Measurements from ENCODE around the gene CNKSR2.

CNKSR2 gene

GRCh38 chrX:21616386-21616785 lies 242.2 kb downstream of the CNKSR2 start:
- DNase-seq = no peak

GRCh38 chrX:21620234-21620633 lies 246.0 kb downstream of the CNKSR2 start:
- DNase-seq = no peak

GRCh38 chrX:21623778-21624501 lies 249.7 kb downstream of the CNKSR2 start:
- DNase-seq = no peak

GRCh38 chrX:21632027-21632426 lies 257.8 kb downstream of the CNKSR2 start:
- DNase-seq = no peak

GRCh38 chrX:21638311-21638710 lies 264.1 kb downstream of the CNKSR2 start:
- no peak for DNase-seq

GRCh38 chrX:21639775-21640174 lies 265.6 kb downstream of the CNKSR2 start:
- no peak for DNase-seq

DNA sequence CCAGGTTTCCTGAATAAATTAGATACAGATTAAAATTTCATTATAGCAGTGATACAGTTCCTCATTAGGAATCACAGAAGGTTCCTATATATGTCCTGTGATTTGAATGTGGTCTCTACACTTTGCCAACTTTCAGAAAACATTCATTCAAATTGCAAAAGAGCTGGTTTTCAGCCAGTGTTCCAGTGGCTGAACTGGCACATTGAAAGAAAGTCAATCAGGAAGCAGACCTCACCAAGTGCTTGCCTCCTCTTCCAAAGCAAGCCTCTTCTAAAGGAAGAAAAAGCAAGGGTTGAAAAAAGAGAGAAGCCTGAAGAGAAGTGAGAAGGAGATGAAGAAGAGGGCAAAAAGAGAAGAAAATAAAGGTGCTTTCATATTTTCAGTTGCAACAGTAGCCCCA lies 271.2 kb downstream of the CNKSR2 start:
- DNase-seq = no peak

- DNase-seq = no peak
Observed at GRCh38 chrX:21645886-21646285, 271.7 kb downstream of the CNKSR2 start.

GRCh38 chrX:21655901-21656586 lies 281.8 kb downstream of the CNKSR2 start:
- DNase-seq = no peak

DNA sequence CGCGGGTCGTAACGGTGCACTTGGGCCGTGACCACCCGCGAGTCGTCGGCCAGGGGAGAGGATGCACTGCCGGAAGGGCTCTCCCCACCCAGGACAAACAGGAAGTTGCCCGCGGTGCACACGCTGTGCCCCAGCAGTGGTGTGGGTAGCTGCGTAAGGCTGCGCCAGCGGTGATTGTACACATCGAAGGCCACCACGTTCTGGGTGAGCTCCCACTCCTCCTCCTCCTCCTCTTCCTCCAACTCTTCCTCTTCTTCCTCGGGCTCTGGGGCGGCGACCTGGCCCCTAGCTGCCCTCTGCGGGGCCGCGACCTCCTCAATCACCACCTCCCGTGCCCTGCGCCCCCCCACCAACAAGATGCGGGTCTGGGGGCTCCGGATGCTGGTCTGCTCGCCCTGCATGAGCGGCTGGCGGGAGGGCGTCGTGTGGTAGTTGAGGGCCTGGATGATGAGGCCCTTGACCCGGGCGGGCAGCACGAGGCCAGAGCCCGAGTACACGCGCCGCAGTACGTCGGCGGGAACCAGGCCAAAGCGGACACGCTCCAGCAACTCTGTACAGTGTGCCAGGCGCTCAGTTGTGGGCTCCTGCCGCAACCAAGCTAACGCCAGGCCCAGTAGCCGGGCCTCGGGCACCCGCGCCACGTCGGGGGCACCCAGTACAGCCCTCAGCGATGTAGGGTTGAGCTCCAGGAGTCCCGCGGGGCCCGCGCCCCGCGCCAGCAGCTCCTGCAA lies 282.5 kb downstream of the CNKSR2 start:
- DNase-seq = no peak

DNA sequence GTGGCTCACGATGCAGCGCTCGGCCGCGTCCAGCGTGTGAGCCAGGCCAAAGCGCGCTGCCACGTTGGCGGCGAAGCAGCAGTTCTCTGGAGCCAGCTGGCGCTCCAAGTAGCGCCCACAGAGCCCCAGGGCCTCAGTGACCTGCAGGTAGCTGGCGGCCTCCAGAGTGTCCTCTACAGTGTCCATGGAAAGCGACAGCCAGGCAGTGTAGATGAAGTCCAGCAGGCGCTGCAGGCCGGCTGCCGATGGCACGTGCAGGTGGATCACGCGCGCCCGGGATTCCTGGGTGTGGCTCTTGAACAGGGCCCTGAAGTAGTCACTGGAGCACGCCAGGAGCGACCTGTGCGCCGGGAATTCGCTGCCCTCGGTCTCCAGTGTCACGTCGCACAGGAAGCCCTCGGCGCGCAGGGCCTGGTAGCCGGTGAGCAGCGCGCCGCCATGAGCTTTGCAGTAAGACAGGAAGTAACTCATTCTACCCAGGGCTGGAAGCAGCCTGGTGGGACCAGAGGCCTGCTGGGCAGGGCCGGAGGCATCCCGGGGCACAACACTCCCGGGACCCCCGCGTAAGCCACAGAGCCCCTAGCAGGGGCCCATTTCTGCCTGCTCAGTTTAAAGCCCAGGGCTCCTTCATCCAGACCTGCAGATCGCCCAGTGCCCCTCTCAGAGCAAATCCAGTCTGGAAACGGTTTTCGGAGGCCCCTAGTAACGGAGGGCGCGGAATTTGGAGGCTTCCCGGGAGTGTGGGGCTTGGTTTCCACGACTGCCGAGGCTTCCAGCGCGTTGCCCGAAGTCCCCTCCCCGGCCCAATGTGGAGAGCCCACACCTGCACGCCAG lies 283.3 kb downstream of the CNKSR2 start:
- no peak for DNase-seq

GRCh38 chrX:21658152-21658737 lies 284.0 kb downstream of the CNKSR2 start, which contains the start of gene KLHL34:
Gene KLHL34 (minus strand): TSS chrX:21658330. CDS start chrX:21657788, 542 bp downstream.
- no peak for DNase-seq

DNA sequence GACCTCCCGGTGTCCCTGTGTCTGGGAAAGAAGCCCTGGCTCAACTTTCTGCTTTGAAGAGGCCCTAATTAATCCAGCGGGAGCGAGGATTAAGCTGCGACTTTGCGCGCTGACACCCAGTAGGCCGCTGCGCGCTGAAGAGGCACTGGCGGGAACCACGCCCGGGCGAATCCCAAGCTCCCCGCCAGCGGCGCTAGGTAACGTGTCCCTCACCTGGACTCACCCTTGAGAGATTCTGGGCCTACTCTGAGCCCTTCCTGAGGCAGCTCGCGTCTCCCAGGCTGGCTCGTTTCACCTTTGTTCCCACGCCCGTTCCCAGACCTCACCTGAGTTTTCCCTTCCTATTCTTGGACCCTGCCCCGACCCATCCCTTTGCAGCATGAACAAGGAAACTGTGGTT lies 284.5 kb downstream of the CNKSR2 start:
- DNase-seq = no peak

DNA sequence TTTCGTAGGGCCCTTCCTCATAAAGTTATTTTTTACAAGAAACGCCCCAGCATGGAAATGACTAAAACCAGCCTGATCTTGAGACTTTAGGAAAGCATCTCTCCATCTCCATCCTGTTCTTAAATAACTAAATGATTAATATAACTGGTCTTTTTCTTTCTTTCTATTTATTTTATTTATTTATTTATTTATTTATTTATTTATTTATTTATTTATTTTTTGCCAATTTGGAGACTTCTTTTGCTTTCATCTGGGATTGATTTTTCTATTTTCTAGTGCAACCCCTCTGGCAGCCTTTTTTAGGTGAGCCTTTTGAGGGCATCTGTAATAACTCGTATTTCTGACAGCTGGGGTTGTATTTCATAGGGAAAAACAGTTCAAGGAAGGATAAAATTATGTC lies 285.1 kb downstream of the CNKSR2 start:
- no peak for DNase-seq

GRCh38 chrX:21660156-21660555 lies 285.9 kb downstream of the CNKSR2 start:
- DNase-seq = no peak

GRCh38 chrX:21661316-21661715 lies 287.1 kb downstream of the CNKSR2 start:
- DNase-seq = no peak

DNA sequence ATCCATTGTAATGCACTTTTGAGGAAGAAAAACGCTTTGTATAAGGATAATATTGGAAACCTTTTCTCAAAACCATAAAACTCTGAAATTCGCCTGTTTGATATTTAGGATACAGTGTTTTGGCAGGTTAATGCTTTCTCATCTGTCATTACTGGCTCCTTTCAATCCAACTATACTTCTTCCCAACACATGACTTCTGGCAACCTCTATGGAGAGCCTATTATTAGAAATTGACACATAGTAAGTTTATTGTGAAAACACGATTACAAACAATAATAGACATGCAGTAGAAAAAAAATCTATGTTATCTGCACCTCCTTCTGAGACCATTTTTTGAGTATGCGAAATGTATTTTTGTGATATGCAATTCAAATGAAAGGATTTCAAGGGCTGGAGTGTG lies 288.5 kb downstream of the CNKSR2 start:
- no peak for DNase-seq

DNA sequence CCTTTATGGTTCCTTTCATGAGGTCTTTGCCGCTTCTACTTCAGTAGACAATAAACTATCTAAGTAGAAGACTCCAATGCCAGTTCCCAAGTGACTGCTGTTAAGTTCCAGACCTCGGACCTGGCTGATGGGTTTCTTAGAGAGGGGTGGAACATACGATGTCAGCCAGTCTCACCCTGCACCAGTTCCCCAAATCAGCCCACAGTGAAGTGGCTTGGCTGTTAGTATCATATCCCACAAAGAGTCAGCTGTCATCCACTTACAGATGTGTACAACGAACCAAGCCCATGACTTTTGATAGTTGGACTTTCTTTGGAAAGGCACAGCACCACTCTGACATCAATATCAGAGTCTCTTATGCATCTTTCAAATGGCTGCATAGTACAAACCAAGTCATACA lies 292.0 kb downstream of the CNKSR2 start:
- no peak for DNase-seq

- no peak for DNase-seq
Observed at GRCh38 chrX:21666679-21667078, 292.5 kb downstream of the CNKSR2 start.

GRCh38 chrX:21674430-21675186 lies 300.4 kb downstream of the CNKSR2 start:
- DNase-seq = no peak

DNA sequence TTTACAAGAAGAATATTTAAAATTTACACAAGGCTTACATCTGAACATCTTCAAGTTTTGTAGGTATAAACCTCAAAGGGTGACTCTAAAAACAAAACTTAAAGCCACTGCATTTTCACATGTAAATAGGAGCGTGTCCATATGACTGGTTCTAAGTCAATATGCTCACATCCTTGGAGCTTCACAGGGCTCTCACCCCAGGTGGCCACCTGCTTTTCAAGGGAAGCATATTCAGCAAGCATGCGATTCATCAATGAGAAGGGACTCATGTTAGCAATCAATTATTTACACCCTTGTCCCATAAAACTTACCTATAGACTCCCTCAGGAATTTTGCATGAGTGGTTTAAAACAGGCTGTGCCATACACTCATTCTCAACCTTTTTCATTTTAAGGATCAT lies 301.7 kb downstream of the CNKSR2 start:
- no peak for DNase-seq

All from T-helper 9 cell (primary cell).